ENCODE data around the gene CEACAM20. TPM values are rescaled to one million over a fixed set of nuclear protein-coding genes. Genes with fewer than 3 reads are reported as not detected.

The CEACAM20 gene
- total RNA-seq (2022), result not detected in 2 replicates
- Bru-seq, nascent RNA, result not detected
- BruChase-seq, experiment 1, labeled RNA remaining after a 6-hour chase, result percentile 14 among the genes with signal in this experiment
- percentile 4 among the genes with signal in this experiment for BruChase-seq, experiment 2, labeled RNA remaining after a 2-hour chase
- long read RNA-seq, result 0 reads

GRCh38 chr19:44529536-44529935 is at the start of gene CEACAM20:
Gene CEACAM20, minus strand, starts transcription at chr19:44529675. Its CDS starts 166 bp downstream, at chr19:44529509.
- Mint-ChIP-seq H3K27me3 (ENCODE audit: insufficient read depth, unreplicated experiment) (peaks cover 47% of the 10 kb centered on the region), H3K9me3 (ENCODE audit: unreplicated experiment) (peaks cover 13% of the 10 kb centered on the region), H3K36me3 (ENCODE audit: insufficient read depth, unreplicated experiment) (no peaks in the 10 kb centered on the region), H3K27ac (ENCODE audit: low read depth, unreplicated experiment) (no peak within 1 kb of the TSS), H3K4me3 (ENCODE audit: unreplicated experiment) (no peak within 1 kb of the TSS), H3K4me1 (ENCODE audit: insufficient read depth, unreplicated experiment) (no peaks in the 10 kb centered on the region)
- ChIA-PET POLR2A (no interaction called here), CTCF (interaction anchor here (0.6 to 1.4 kb wide), 4 partner anchors 13 to 624 kb away, joined by 3 to 5 read pairs (median 4); no protein-coding TSS in a partner anchor)
- intact Hi-C loops (cut with micrococcal nuclease), result no loop called here
- no peak for TF ChIP-seq CTCF (IDR thresholded peaks at IDR 0.05; ENCODE audit: unreplicated experiment)
- DNase-seq (ENCODE audit: unreplicated experiment), result no peak
- no TSS peak for BruUV-seq (replicated peaks)

GRCh38 chr19:44577566-44577874 is 48.0 kb upstream of the CEACAM20 start:
- H3K4me1 Mint-ChIP-seq (ENCODE audit: insufficient read depth, unreplicated experiment), result no peaks in the 10 kb centered on the region
- no peak for TF ChIP-seq CTCF (IDR thresholded peaks at IDR 0.05; ENCODE audit: unreplicated experiment)
- CTCF ChIA-PET, result interaction anchor here (0.8 to 5.8 kb wide), 18 partner anchors 8 to 194 kb away, joined by 3 to 82 read pairs (median 6); no protein-coding TSS in a partner anchor

GRCh38 chr19:44576843-44577565 is 47.5 kb upstream of the CEACAM20 start:
- no peaks in the 10 kb centered on the region for H3K27me3 Mint-ChIP-seq (ENCODE audit: insufficient read depth, unreplicated experiment)
- no peak overlapping the region for H3K4me3 Mint-ChIP-seq (ENCODE audit: unreplicated experiment)
- TF ChIP-seq CTCF (IDR thresholded peaks at IDR 0.05; ENCODE audit: unreplicated experiment), result peak; percentile 61
- POLR2A ChIA-PET, result interaction anchor here (0.6 to 1.0 kb wide), 3 partner anchors 25 to 92 kb away, joined by 3 to 7 read pairs (median 3); no protein-coding TSS in a partner anchor
- H3K27ac Mint-ChIP-seq (ENCODE audit: low read depth, unreplicated experiment), result no peak overlapping the region
- intact Hi-C loops (cut with micrococcal nuclease), result loop anchor here (1.0 kb wide), 1 partner anchor 268 kb away; no protein-coding TSS in a partner anchor
- CTCF ChIA-PET, result interaction anchor here (0.6 to 5.8 kb wide), 28 partner anchors 8 to 816 kb away, joined by 3 to 82 read pairs (median 4); no protein-coding TSS in a partner anchor
- H3K36me3 Mint-ChIP-seq (ENCODE audit: insufficient read depth, unreplicated experiment), result no peaks in the 10 kb centered on the region
- H3K4me1 Mint-ChIP-seq (ENCODE audit: insufficient read depth, unreplicated experiment), result no peaks in the 10 kb centered on the region
- BruUV-seq (replicated peaks), result no TSS peak
- peak; percentile 78 for DNase-seq (ENCODE audit: unreplicated experiment)
- H3K9me3 Mint-ChIP-seq (ENCODE audit: unreplicated experiment), result no peaks in the 10 kb centered on the region

More at GRCh38 chr19:44577566-44577874, 48.0 kb upstream of the CEACAM20 start:
- intact Hi-C loops (cut with micrococcal nuclease), result loop anchor here (1.0 kb wide), 1 partner anchor 268 kb away; no protein-coding TSS in a partner anchor
- Mint-ChIP-seq H3K9me3 (ENCODE audit: unreplicated experiment) (no peaks in the 10 kb centered on the region), H3K27ac (ENCODE audit: low read depth, unreplicated experiment) (no peak overlapping the region), H3K27me3 (ENCODE audit: insufficient read depth, unreplicated experiment) (no peaks in the 10 kb centered on the region), H3K4me3 (ENCODE audit: unreplicated experiment) (no peak overlapping the region), H3K36me3 (ENCODE audit: insufficient read depth, unreplicated experiment) (no peaks in the 10 kb centered on the region)
- POLR2A ChIA-PET, result interaction anchor here (1.0 kb wide), 2 partner anchors 25 to 49 kb away, joined by 3 to 7 read pairs; no protein-coding TSS in a partner anchor
- BruUV-seq (replicated peaks), result no TSS peak
- DNase-seq (ENCODE audit: unreplicated experiment), result no peak

- no peaks in the 10 kb centered on the region for H3K27me3 Mint-ChIP-seq (ENCODE audit: insufficient read depth, unreplicated experiment)
- intact Hi-C loops (cut with micrococcal nuclease), result no loop called here
- ChIA-PET POLR2A (interaction anchor here (0.6 kb wide), 1 partner anchor 174 kb away, joined by 4 read pairs; no protein-coding TSS in a partner anchor), CTCF (interaction anchor here (1.5 to 2.6 kb wide), 4 partner anchors 13 to 85 kb away, joined by 3 to 26 read pairs (median 13); no protein-coding TSS in a partner anchor)
- no peaks in the 10 kb centered on the region for H3K9me3 Mint-ChIP-seq (ENCODE audit: unreplicated experiment)
- TF ChIP-seq CTCF (IDR thresholded peaks at IDR 0.05; ENCODE audit: unreplicated experiment), result no peak
- no peak overlapping the region for H3K27ac Mint-ChIP-seq (ENCODE audit: low read depth, unreplicated experiment)
- no TSS peak for BruUV-seq (replicated peaks)
- H3K4me1 Mint-ChIP-seq (ENCODE audit: insufficient read depth, unreplicated experiment), result no peaks in the 10 kb centered on the region
- H3K36me3 Mint-ChIP-seq (ENCODE audit: insufficient read depth, unreplicated experiment), result no peaks in the 10 kb centered on the region
- DNase-seq (ENCODE audit: unreplicated experiment), result no peak
- no peak overlapping the region for H3K4me3 Mint-ChIP-seq (ENCODE audit: unreplicated experiment)
Measured at GRCh38 chr19:44575116-44575700, 45.7 kb upstream of the CEACAM20 start.

Measured in MCF 10A (cell line).